NCI-H146 treated with DMSO at 0.1 percent for 48 hours (cell line): ENCODE data around the gene PEX3.
"Not testable (repeated sequence)": the region's sequence is repeated elsewhere in the genome, so short reads cannot be mapped to it uniquely, and the experiment has no call there.

Experiments
- DNase-seq: peaks from one replicate; lab custom pipeline; 2025; ENCODE audit not compliant: unreplicated experiment; lab: John Stamatoyannopoulos, UW

Gene PEX3

DNA sequence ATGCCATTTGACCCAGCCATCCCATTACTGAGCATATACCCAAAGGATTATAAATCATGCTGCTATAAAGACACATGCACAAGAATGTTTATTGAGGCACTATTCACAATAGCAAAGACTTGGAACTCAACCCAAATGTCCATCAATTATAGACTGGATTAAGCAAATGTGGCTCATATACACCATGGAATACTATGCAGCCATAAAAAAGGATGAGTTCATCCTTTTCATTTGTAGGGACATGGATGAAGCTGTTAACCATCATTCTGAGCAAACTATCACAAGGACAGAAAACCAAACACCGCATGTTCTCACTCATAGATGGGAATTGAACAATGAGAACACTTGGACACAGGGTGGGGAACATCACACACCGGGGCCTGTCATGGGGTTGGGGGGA lies 2.7 kb upstream of the PEX3 start:
- not testable (repeated sequence) for DNase-seq

DNA sequence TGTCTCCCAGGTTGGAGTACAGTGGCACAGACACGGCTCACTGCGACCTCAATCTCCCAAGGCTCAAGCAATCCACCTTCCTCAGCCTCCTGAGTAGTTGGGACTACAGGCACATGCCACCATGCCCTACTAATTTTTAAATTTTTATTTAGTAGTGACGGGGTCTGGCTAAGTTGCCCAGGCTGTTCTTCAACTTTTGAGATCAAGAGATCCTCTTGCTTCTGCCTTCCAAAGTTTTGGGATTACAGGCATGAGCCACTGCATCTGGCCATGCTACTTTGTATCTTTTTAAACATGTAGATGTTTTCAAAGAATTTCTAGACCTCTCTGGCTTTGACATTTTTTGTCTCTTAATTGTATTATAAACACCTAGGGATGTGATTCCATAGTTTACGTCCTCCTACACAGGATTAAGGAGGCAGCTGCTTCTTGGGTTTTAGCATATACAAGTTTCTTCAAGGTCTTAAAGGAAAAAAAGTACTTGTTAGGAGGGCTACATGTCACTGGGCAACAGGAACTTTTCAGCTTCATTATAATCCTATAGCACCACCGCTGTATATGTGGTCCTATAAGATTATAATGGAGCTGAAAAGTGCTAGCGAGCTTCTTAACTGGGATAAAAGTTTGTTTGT lies 1.4 kb upstream of the PEX3 start:
- no peak for DNase-seq

DNA sequence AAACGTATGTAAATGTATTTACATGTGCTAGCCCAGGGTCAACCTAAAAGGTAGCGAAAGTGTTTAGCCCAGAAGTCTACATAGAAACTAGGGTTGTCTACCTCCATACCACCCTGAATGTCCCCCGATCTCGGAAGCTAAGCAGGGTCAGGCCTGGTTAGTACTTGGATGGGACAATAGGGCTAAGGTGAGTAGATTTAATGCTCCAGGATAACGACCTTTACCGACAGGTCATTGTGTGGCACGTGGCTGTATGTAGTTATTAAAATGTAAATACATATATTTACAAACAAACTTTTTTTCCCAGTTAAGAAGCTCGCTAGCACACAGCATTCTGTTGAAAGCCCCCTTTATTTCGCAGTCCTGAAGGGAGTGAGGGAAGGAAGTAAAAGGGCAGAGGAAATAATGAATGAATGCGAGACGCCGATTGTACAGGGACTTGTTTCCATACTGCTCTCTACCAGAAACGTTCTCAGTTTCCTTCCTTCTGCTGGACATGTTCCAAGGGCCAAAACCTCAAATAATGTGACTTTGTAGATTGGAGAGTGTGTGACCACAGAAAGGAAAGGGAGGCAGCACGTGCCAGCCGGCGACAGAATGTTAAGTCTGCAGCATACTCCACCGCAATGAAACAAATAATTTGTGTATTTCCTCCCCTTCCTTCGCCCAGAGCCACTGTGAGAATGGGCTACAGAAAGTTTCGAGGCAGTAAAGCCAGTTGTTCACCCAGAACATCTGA lies 722 bp upstream of the PEX3 start:
- DNase-seq, result no peak

DNA sequence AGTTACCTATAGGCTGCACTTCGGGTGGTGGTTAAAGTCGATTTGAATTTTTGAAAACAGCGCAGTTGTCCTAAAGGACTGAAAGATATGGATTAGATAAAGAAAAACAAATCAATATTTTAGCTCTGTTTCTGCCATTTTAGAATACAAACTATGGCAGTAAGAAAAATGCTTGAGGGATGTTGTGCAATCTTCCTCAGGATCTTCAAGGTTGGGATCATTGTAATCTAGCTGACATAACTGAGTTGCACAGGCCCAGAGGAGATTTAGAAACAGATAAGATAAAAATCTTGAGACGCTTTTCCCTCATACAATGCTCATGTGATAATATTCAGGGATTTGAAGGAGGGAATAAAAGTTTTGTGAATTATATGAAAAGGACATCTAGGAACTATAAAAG lies 926 bp downstream of the PEX3 start:
- no peak for DNase-seq

DNA sequence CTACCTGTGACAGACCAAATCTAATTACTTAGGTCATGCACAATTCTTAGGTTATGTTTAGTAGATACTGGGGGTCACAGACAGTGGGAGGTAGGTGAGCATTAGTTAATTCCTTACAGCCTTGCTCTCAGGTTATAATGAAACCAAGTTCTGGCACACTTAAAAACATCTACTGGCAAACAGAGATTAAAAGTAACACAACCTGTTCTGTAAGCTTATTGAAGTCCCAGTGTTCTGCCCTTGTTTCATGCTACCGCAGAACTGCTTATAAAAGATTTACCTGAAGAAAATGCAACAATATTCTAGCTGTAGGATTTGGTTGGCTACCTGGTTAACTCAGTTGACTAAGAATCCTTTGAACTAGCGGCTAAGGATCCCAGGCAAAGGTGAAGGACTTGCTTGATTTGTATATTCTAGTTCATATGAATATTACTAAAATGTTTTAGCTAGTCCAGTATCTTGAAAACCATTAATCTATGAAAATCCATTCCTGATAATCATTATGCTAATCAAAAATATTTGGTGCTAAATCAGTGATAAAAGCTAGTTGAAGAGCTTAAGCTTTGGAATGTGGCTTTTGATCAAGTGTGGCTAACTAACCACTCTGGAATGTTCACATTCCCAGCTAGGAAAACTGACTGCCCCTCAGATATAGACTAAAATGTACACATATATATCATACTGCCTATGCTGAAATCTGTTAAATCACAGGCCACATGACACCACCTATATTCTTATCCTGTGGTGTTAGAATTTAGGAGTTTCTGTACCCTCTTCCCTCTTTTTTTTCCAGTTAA lies 7.2 kb downstream of the PEX3 start:
- no peak for DNase-seq

DNA sequence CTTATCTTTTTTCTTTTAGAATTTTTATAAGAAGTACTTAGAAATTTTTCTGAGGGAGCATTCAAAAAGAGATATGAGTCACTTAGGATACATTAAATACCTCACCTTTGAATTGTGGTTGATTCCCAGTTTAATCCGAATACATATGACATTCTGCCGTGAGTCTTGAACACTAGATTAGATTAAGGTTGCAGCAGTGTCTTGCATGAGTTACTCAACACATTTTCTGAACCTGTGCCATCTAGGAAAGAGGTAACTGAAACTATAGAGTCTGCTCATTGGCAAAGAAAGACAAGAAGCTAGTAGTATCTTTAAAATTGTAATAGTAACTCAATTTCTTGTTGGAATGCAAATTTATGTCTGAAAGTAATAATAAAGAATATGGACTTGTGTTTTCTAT lies 14.9 kb downstream of the PEX3 start:
- DNase-seq, result no peak

DNA sequence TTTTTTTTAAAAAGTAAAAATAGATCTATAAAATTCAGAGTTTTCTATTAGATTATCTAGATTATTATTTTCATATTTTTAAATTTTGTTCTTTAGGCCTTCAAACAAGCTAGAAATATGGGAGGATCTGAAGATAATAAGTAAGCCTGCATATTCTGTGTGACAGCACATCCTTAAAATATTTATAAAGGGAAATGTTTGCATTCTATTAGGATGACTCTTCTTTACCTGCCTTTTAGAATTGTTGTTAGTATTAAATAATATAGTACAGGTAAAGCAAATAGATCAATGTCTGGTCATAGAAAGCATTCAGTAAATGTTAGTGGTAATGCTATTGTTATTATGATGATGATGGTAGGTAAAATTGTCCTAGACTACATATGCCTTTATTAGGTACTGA lies 17.4 kb downstream of the PEX3 start:
- DNase-seq, result no peak

DNA sequence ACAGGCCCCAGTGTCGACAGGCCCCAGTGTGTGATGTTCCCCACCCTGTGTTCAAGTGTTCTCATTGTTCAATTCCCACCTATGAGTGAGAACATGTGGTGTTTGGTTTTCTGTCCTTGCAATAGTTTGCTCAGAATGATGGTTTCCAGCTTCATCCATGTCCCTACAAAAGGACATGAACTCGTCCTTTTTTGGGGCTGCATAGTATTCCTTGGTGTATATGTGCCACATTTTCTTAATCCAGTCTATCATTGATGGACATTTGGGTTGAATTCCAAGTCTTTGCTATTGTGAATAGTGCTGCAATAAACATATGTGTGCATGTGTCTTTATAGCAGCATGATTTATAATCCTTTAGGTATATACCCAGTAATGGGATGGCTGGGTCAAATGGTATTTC lies 18.2 kb downstream of the PEX3 start:
- not testable (repeated sequence) for DNase-seq

DNA sequence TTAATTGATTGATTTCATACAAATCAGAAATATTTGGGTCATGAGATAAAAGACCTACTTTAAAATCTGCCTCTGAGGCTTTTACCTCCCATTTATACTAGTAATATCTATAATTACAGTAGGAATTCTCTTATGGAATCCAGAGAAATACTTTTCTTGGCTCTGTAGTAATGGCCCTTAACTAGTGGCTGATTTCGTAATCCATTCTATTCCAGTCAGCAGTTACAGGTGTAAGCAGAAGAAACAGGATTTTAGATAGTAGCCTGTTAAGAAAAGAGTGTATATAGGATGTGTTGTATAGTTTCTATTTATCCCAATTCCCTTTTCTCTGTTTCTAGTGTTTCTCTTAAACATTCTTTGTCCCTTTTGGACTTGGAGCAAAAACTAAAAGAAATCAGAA lies 21.2 kb downstream of the PEX3 start:
- no peak for DNase-seq

DNA sequence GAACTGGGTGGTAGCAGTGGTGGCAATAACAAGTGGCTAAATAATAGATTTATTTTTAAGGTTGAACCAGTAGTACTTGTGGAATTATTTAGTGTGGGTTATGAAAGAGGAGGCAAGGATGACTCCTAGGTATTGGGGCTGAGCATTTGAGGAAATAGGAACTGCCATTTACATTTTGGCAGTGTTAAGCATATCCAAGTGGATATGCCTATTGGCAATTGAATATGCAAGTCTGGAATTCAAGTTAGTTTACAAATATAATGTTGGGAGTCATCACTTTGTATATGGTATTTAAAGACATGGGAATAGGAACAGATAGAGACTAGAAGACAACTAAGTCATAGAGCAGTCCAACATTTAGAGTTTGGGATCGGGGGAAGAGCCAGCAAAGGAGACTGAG lies 25.9 kb downstream of the PEX3 start:
- DNase-seq, result no peak

DNA sequence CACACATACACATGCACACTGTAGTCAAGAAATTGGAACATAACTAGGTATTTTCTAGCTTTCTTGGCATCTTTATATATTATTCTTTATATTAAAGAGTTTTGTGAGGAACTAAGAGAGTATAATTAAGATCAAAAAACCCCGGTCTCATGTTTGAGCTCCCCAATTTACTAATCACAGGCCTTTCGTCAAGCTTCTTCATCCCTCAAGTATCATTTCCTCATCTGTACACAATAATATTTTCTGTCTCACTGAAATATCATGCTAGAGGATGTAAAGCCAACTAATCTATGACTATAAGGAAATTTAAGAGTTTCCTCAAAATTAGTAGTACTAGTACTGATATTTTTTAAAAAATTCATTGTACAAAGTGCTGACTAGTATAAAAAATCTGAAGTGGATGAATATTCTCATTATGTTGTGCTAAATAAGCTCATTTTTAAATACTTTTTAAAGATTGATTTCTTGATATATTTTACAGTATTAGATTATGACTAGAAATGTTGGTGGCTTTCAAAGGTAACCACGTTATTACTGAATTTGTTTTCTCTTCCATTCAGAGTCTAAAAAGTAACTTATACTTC lies 28.0 kb downstream of the PEX3 start:
- DNase-seq, result no peak

DNA sequence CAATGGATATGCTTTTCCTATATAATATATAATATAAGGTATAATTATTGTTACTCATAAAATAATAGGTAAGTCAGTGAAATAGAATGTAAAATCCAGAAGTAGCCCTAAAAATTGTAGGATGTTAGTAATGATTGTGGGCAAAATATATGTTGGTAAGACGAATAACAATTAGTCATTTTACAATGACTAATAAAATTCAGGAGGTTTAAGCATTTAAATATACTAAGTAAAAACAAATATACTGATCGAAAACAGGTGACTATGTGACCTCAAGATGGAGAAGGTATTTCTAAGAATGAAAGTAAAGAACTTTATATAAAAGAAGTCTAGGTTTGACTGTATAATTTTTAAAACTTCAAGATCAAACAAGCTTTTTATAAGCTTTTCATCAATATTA lies 32.0 kb downstream of the PEX3 start:
- DNase-seq, result no peak

DNA sequence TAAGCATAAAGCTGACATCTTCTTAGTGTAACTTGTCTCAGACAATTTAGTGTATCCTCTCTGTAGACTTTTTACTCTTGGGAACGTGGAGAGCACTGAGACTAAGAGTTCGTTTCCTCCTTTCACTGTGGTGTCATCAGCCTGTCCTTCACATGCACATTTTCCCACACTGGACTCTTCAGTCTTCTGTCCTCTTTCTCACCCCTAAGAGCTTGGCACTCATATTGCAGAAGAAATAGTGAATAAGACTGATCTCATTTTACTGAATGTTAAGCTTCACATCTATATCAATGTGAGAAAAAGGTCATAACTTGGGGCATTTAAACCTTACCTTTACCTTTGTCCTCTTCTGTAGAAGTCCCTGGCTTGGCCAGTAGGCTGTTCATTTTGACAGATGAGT lies 35.4 kb downstream of the PEX3 start:
- DNase-seq, result no peak

DNA sequence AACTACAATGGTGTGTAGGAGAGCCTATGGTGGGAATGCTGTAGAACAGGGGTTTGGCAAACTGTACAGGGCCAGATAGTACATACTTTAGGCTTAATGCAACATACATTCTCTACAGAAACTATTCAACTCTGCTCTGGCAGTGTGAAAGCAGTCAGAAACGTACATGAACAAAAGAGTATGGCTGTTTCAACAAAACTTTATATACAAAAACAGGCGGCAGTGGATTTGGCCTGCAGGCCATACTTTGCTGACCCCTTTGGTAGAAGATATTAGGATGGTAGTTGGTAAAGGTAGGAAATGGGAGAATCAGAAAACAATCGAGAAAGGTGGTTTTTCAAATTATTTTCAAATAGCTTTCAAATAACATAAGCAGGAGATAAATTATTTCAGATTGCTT lies 36.1 kb downstream of the PEX3 start:
- DNase-seq, result no peak

DNA sequence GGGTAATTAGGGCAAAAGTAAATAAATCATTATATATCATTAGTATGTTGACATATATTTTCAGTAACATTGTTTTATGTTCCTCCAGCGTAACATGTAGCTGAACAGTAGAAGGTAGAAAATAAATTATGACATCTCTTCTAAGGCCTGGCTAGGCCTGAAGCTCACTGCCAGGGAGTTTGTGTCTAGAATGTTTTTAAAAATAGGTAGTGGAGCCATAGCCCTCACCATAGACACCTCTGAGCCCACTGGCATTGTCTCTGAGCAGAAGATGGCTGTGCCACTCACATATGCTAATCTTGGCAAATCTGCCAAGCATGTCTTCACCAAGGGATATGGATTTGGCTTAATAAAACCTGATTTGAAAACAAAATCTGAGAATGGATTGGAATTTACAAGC lies 39.6 kb downstream of the PEX3 start:
- no peak for DNase-seq

DNA sequence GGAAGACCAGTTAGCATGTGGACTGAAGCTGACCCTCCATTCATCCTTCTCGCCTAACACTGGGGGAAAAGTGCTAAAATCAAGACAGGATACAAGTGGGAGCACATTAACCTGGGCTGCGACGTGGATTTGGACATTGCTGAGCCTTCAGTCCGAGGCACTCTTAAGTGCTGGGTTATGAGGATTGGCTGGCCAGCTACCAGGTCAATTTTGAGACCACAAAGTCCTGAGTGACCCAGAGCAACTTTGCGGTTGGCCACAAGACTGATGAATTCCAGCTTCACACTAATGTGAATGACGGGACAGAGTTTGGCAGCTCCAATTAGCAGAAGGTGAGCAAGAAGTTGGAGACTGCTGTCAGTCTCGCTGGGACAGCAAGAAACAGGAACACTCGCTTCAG lies 40.2 kb downstream of the PEX3 start:
- no peak for DNase-seq

DNA sequence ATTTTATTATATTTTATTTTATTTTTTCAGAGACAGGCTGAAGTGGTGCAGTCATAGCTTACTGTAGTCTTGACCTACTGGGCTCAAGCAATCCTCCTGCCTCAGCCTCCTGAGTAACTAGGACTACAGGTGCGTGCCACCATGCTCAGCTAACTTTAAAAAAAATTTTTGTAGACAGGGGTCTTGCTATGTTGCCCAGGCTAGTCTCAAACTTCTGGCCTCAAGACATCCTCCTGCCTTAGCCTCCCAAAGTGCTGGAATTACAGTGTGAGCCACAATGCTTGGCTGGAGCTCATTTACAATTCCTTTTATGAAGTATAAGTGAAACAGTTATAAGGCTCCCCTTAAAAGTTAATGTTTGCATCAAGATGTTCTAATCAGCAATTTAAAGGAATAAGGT lies 46.4 kb downstream of the PEX3 start:
- no peak for DNase-seq

DNA sequence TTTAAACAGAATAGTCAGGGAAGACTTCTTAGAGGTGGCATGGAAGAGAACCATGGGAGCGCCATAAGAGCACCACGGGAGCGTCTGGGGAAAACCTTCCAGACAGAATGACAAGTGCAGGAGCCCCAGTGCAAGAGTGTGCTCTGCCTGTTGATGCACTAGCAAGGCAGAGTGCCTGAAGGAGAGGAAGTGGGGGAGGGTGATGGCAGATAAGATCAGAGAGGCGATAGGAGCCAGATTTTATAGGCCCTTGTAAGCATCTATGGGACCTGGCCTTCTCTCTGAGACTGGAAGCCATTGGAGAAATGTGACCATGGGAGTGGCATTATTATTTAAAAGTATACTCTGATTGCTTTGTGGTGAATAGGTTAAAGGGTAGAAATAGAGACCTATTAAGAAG lies 47.8 kb downstream of the PEX3 start:
- DNase-seq, result no peak

DNA sequence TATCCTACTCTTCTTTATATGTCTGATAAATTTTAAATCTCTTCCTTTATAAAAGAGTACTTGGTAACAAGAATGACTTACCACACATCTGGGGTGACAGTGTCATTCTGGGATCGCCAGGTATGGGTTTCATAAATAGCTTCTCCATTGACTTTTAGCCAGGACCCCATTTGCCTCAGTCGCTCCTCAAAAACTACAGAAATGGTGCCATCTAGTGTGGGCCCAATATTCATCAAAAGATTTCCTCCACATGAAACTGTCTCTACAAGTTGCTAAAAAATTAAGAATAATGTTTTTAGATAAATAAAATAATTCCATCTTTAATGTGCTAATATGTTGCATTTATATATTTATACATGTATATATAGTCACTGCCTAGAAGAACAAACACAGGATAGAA lies 51.2 kb downstream of the PEX3 start:
- no peak for DNase-seq

DNA sequence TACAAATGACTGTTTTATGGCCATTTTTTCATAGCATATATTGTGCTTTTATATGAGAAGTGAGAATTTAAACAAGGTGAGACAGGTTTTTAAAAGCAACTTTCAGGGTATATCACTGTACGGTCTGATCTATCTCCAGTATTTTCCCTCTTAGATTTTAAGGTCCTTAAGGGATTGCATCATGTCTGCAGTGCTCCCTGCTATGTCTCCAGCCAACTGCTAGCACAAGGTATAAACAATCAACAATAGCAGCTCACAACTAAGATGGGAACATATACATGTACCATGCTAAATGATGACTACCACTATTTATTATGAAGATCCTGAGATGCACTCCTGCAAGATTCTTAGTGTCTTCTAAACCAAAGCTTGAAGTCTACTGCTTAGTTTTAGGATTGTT lies 53.8 kb downstream of the PEX3 start:
- no peak for DNase-seq

DNA sequence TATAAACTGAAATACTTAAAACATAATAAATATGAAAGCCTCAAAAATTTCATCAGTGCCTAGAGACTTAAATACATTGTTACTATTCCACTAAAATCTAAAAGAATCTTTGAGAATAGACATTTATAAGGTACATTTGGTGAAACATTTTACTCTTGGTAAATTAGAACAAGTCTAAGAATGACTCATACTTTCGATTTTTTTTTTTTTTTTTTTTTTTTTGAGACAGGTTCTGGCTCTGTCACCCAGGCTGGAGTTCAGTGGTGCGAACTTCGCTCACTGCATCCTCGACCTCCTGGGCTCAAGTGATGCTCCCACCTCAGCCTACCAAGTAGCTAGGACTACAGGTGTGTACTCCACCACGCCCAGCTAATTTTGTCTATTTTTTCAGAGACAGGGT lies 54.5 kb downstream of the PEX3 start:
- no peak for DNase-seq

DNA sequence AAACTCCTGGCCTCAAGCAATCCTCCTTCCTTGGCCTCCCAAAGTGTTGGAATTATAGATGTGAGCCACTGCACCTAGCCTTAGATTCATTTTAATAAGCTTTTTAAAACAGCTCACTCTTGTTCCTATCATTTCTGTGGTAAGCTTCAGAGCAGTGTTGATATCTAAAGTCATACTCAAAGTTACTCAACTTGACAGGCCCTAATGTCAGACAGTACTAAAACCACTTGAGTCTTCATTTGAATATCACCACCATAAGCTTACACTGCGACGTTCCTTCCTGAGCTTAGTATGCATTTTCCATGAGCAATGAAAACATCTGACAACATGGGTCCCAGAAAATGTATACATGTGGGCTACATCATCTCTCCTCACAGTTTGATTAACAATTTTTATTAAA lies 54.9 kb downstream of the PEX3 start:
- DNase-seq, result no peak
